Astrocyte of the spinal cord (primary cell): ENCODE results near the gene LRP3.
"Not testable (repeated sequence)": the region's sequence is repeated elsewhere in the genome, so short reads cannot be mapped to it uniquely, and the experiment has no call there.

Source experiments
- DNase-seq: peaks from one replicate; pipeline ENCODE4 v3.0.0; 2011; ENCODE audit warnings: low read depth, low spot score
- H3K4me3 ChIP-seq: 2 replicates; pipeline ENCODE4 v1.5.1; 2011; ENCODE audit warnings: low read depth, mild to moderate bottlenecking, low read length, moderate library complexity
- CTCF ChIP-seq: IDR thresholded peaks from 2 replicates; pipeline ENCODE4 v1.5.1; 2012; ENCODE audit warnings: low read depth, mild to moderate bottlenecking, low read length, inconsistent platforms
- in situ Hi-C: cut with HindIII; loops from 2 replicates; pipeline ENCODE4 v1.10.0; 2017; ENCODE audit warnings: low sequenced_read_pairs

Gene LRP3

GRCh38 chr19:33175886-33176669 lies 18.1 kb upstream of the LRP3 start:
- no peak for TF ChIP-seq CTCF
- in situ Hi-C loops: no loop called here
- peak overlapping the region; percentile 70 for H3K4me3 ChIP-seq
- DNase-seq: peak; percentile 38

- in situ Hi-C loops: no loop called here
- DNase-seq: peak; percentile 99
- peak overlapping the region; percentile 70 for H3K4me3 ChIP-seq
- TF ChIP-seq CTCF: no peak
These were observed 17.3 kb upstream of the LRP3 start for GRCh38 chr19:33176670-33177416.

- peak; percentile 45 for TF ChIP-seq CTCF
- in situ Hi-C loops: no loop called here
- peak; percentile 2 for DNase-seq
- peak overlapping the region; percentile 43 for H3K4me3 ChIP-seq
These were observed 16.6 kb upstream of the LRP3 start for GRCh38 chr19:33177417-33177979.

GRCh38 chr19:33186431-33187182 lies 7.5 kb upstream of the LRP3 start:
- in situ Hi-C loops: no loop called here
- TF ChIP-seq CTCF: no peak
- no peak overlapping the region for H3K4me3 ChIP-seq
- DNase-seq: no peak

- no peak overlapping the region for H3K4me3 ChIP-seq
- no peak for TF ChIP-seq CTCF
- in situ Hi-C loops: no loop called here
- DNase-seq: no peak
These were observed 7.0 kb upstream of the LRP3 start for GRCh38 chr19:33187183-33187540.

GRCh38 chr19:33189453-33189852 lies 4.7 kb upstream of the LRP3 start:
- H3K4me3 ChIP-seq: no peak overlapping the region
- in situ Hi-C loops: no loop called here
- no peak for TF ChIP-seq CTCF
- DNase-seq: no peak

GRCh38 chr19:33191092-33191491 lies 3.0 kb upstream of the LRP3 start:
- DNase-seq, in situ Hi-C loops, H3K4me3 ChIP-seq: not testable (repeated sequence)
